Measurements from ENCODE around the gene ZNF385A.

ZNF385A gene

GRCh38 chr12:54373649-54374561 is 10.6 kb downstream of the ZNF385A start:
- no peak for DNase-seq (ENCODE audit: low read depth)

- DNase-seq (ENCODE audit: low read depth), result no peak
Observed at GRCh38 chr12:54372113-54372806, 12.3 kb downstream of the ZNF385A start.

- no peak for DNase-seq (ENCODE audit: low read depth)
Observed at GRCh38 chr12:54371328-54372112, 13.0 kb downstream of the ZNF385A start.

- DNase-seq (ENCODE audit: low read depth), result no peak
Observed at GRCh38 chr12:54370171-54370730, 14.3 kb downstream of the ZNF385A start.

GRCh38 chr12:54369597-54370131 is 14.9 kb downstream of the ZNF385A start:
- DNase-seq (ENCODE audit: low read depth), result no peak

- peak; percentile 70 for DNase-seq (ENCODE audit: low read depth)
Observed at GRCh38 chr12:54368709-54369596, 15.6 kb downstream of the ZNF385A start.

- DNase-seq (ENCODE audit: low read depth), result no peak
Observed at GRCh38 chr12:54368025-54368708, 16.4 kb downstream of the ZNF385A start.

- no peak for DNase-seq (ENCODE audit: low read depth)
Observed at GRCh38 chr12:54364413-54364812, 20.1 kb downstream of the ZNF385A start, which contains the start of gene GPR84. GPR84 (minus strand) TSS chr12:54364486; CDS start chr12:54363851, 635 bp downstream.

- no peak for DNase-seq (ENCODE audit: low read depth)
Observed at GRCh38 chr12:54363618-54364017, 20.9 kb downstream of the ZNF385A start.

- no peak for DNase-seq (ENCODE audit: low read depth)
Observed at GRCh38 chr12:54363047-54363446, 21.5 kb downstream of the ZNF385A start.

GRCh38 chr12:54360717-54361456 is 23.6 kb downstream of the ZNF385A start:
- DNase-seq (ENCODE audit: low read depth), result no peak

- DNase-seq (ENCODE audit: low read depth), result no peak
Observed at GRCh38 chr12:54359762-54360351, 24.7 kb downstream of the ZNF385A start.

GRCh38 chr12:54358945-54359761 is 25.4 kb downstream of the ZNF385A start:
- DNase-seq (ENCODE audit: low read depth), result peak; percentile 55

GRCh38 chr12:54358191-54358944 is 26.2 kb downstream of the ZNF385A start:
- DNase-seq (ENCODE audit: low read depth), result no peak

GRCh38 chr12:54357506-54358190 is 26.9 kb downstream of the ZNF385A start:
- DNase-seq (ENCODE audit: low read depth), result no peak

GRCh38 chr12:54356951-54357356 is 27.6 kb downstream of the ZNF385A start:
- DNase-seq (ENCODE audit: low read depth), result no peak

GRCh38 chr12:54356228-54356627 is 28.3 kb downstream of the ZNF385A start:
- no peak for DNase-seq (ENCODE audit: low read depth)
